Osteoblast (primary cell): ENCODE data around the gene STUB1. TPM values are rescaled to one million over a fixed set of nuclear protein-coding genes. Genes with fewer than 3 reads are reported as not detected.

Experiments
- DNase-seq: peaks from one replicate; pipeline ENCODE4 v3.0.0; 2011; ENCODE audit warnings: low spot score, mixed read lengths; ENCODE audit not compliant: insufficient read length; ENCODE audit errors: missing footprints
- H2AFZ ChIP-seq: 2 replicates; pipeline ENCODE4 v1.6.0; 2011; ENCODE audit warnings: mild to moderate bottlenecking, low read length
- H3K27ac ChIP-seq: 2 replicates; pipeline ENCODE4 v1.5.1; 2011; ENCODE audit warnings: mild to moderate bottlenecking, low read depth, low read length, moderate library complexity
- H3K27me3 ChIP-seq: 2 replicates; pipeline ENCODE4 v1.6.0; 2012; ENCODE audit warnings: mild to moderate bottlenecking, control low read depth, inconsistent platforms, low read length, moderate library complexity; ENCODE audit not compliant: insufficient read depth
- H3K36me3 ChIP-seq: 2 replicates; pipeline ENCODE4 v1.5.1; 2011; ENCODE audit warnings: mild to moderate bottlenecking, low read length, control low read depth, moderate library complexity; ENCODE audit not compliant: insufficient read depth
- H3K4me1 ChIP-seq: 2 replicates; pipeline ENCODE4 v1.5.1; 2011; ENCODE audit warnings: mild to moderate bottlenecking, low read length, control low read depth, moderate library complexity; ENCODE audit not compliant: insufficient read depth
- H3K4me2 ChIP-seq: 2 replicates; pipeline ENCODE4 v1.6.0; 2011; ENCODE audit warnings: mild to moderate bottlenecking, low read length; ENCODE audit not compliant: insufficient read depth
- H3K4me3 ChIP-seq: fragments of 200-600 bp; sonication (generic); 3 replicates; pipeline ENCODE4 v1.5.1; 2012; ENCODE audit warnings: mild to moderate bottlenecking, low read length, inconsistent platforms; ENCODE audit not compliant: insufficient read depth
- H3K79me2 ChIP-seq: 2 replicates; pipeline ENCODE4 v1.6.0; 2012; ENCODE audit warnings: mild to moderate bottlenecking, low read length, control low read depth, inconsistent platforms; ENCODE audit not compliant: insufficient read depth
- H3K9me3 ChIP-seq: 2 replicates; pipeline ENCODE4 v1.5.1; 2011; ENCODE audit warnings: low read depth, low read length, control low read depth
- H4K20me1 ChIP-seq: 2 replicates; pipeline ENCODE4 v1.6.0; 2012; ENCODE audit warnings: mild to moderate bottlenecking, low read length, control low read depth; ENCODE audit not compliant: insufficient read depth
- CTCF ChIP-seq: IDR thresholded peaks from 2 replicates; pipeline ENCODE4 v1.5.1; 2011; ENCODE audit warnings: mild to moderate bottlenecking, low read depth, low read length, moderate library complexity; ENCODE audit errors: extremely low read depth
- total RNA-seq: library from RNA; depleted of rRNA; stranded (reverse); fragments of >200 nt; gene quantifications from 2 replicates; pipeline ENCODE4 v1.2.3, GENCODE V29; 2012

The STUB1 gene
- total RNA-seq, 1 donor, result 102 TPM

DNA sequence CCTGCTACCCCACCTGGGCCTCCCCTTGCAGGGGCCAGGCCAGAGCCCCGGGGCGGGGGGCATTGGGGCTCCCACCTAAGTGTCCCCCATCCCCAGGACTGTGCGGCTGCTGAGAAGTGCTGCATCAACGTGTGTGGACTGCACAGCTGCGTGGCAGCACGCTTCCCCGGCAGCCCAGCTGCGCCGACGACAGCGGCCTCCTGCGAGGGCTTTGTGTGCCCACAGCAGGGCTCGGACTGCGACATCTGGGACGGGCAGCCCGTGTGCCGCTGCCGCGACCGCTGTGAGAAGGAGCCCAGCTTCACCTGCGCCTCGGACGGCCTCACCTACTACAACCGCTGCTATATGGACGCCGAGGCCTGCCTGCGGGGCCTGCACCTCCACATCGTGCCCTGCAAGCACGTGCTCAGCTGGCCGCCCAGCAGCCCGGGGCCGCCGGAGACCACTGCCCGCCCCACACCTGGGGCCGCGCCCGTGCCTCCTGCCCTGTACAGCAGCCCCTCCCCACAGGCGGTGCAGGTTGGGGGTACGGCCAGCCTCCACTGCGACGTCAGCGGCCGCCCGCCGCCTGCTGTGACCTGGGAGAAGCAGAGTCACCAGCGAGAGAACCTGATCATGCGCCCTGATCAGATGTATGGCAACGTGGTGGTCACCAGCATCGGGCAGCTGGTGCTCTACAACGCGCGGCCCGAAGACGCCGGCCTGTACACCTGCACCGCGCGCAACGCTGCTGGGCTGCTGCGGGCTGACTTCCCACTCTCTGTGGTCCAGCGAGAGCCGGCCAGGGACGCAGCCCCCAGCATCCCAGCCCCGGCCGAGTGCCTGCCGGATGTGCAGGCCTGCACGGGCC, 47.5 kb upstream of the STUB1 start:
- H3K27ac ChIP-seq, result no peak overlapping the region
- no peaks in the 10 kb centered on the region for H3K36me3 ChIP-seq
- no peak overlapping the region for H2AFZ ChIP-seq
- H3K79me2 ChIP-seq, result peaks cover 14% of the 10 kb centered on the region
- H4K20me1 ChIP-seq, result peaks cover 4% of the 10 kb centered on the region
- H3K4me3 ChIP-seq, result no peak overlapping the region
- no peak overlapping the region for H3K4me2 ChIP-seq
- peaks cover 6% of the 10 kb centered on the region for H3K4me1 ChIP-seq
- DNase-seq, result no peak
- no peak for TF ChIP-seq CTCF
- no peaks in the 10 kb centered on the region for H3K9me3 ChIP-seq
- no peaks in the 10 kb centered on the region for H3K27me3 ChIP-seq

- H3K27me3 ChIP-seq, result no peaks in the 10 kb centered on the region
These were observed 46.7 kb upstream of the STUB1 start for GRCh38 chr16:633336-634050.

GRCh38 chr16:634051-634670, 46.0 kb upstream of the STUB1 start:
- peaks cover 4% of the 10 kb centered on the region for H4K20me1 ChIP-seq
- H3K4me1 ChIP-seq, result peaks cover 6% of the 10 kb centered on the region
- no peak overlapping the region for H3K4me3 ChIP-seq
- peaks cover 14% of the 10 kb centered on the region for H3K79me2 ChIP-seq
- no peaks in the 10 kb centered on the region for H3K36me3 ChIP-seq
- no peaks in the 10 kb centered on the region for H3K9me3 ChIP-seq
- no peaks in the 10 kb centered on the region for H3K27me3 ChIP-seq
- no peak overlapping the region for H3K4me2 ChIP-seq
- no peak for TF ChIP-seq CTCF
- no peak overlapping the region for H3K27ac ChIP-seq
- DNase-seq, result no peak
- H2AFZ ChIP-seq, result no peak overlapping the region

More at GRCh38 chr16:633336-634050, 46.7 kb upstream of the STUB1 start:
- H3K27ac ChIP-seq, result no peak overlapping the region
- no peak overlapping the region for H2AFZ ChIP-seq
- DNase-seq, result no peak
- H3K9me3 ChIP-seq, result no peaks in the 10 kb centered on the region
- H4K20me1 ChIP-seq, result peaks cover 4% of the 10 kb centered on the region
- H3K79me2 ChIP-seq, result peaks cover 14% of the 10 kb centered on the region
- peaks cover 6% of the 10 kb centered on the region for H3K4me1 ChIP-seq
- no peaks in the 10 kb centered on the region for H3K36me3 ChIP-seq
- no peak for TF ChIP-seq CTCF
- no peak overlapping the region for H3K4me2 ChIP-seq
- no peak overlapping the region for H3K4me3 ChIP-seq
